ENCODE measurements around the gene THRSP. TPM values are rescaled to one million over a fixed set of nuclear protein-coding genes. Genes with fewer than 3 reads are reported as not detected.
A peak's percentile ranks its signal among the peaks of the same experiment; 100 is the strongest.
"Not testable (repeated sequence)": the region's sequence is repeated elsewhere in the genome, so short reads cannot be mapped to it uniquely, and the experiment has no call there.

THRSP gene
- total RNA-seq, 1 donor from 2014 or later: not detected

DNA sequence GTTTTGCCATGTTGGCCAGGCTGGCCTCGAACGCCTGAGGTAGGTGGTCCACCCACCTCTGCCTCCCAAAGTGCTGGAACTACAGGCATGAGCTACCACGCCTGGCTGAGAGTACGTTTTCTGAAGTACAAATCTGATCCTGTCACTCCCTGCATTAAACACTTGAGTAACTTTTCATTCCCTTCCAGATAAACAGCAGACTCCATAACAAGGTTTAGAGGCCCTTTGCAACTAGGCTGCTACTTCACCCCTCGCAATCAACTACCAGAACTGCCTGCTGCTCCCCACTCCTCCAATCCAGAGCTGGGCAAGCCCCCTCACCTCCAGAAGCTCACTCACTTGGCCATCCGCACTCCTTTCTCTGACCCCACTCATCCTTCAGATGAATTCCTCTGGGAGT lies 42.0 kb upstream of the THRSP start:
- peaks cover 2% of the 10 kb centered on the region for H3K27me3 Mint-ChIP-seq (ENCODE audit: low read depth)
- no peak overlapping the region for H3K4me3 Mint-ChIP-seq (ENCODE audit: unreplicated experiment)
- no peaks in the 10 kb centered on the region for H3K36me3 Mint-ChIP-seq (ENCODE audit: low read depth)
- H3K27ac Mint-ChIP-seq (ENCODE audit: unreplicated experiment): no peak overlapping the region
- no peaks in the 10 kb centered on the region for H3K9me3 Mint-ChIP-seq (ENCODE audit: low read depth)
- no peak for DNase-seq (ENCODE audit: low spot score)
- no peak for TF ChIP-seq CTCF (IDR thresholded peaks at IDR 0.05)
- peaks cover 16% of the 10 kb centered on the region for H3K4me1 Mint-ChIP-seq (ENCODE audit: low read depth)

DNA sequence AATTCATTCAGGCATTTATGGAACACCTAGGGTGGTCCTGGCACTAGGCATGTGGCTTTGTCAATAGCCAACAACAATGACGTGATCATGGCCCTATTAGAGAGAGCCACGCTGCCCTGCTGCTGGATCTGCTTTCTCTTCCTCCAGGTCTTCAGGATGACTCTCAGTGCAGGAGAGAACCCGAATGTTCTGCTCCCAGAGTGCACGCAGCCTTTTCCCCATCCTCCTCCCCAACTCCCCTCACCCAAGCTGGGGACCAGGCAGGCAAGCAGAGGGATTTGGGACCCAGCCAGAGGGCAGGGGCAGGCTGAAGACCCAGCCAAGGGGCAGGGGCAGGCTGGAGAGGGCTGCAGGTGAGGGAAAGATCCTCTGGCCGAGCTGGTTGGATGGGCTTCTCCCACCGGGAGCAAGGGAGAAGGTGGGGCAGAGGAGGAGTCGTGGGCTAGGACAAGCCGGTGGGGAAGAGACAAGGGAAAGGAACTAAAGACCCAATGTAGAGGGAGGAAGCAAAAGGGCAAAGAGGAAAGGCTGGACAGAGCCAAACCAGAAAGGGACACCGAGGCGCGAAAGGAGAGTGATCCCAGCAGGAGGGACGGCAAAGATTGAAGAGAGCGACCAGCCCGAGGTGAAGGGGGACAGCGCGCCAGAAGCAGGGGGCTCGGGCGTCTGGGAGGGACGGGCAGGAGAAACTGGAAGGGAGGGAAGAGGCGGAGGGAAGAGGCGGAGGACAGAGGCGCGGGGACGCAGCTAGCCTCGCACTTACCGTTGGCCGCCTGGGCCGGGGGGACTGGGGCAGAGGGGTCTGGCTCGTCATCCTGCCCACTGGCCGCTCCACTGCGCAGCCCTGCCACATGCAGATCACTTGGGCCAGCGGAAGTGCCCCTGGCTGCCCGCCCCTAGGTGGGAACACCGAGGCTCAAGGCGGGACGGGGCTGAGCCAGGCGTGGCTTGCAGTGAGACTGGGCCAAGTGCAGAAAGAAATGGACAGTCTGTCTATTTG lies 41.0 kb upstream of the THRSP start, which contains the start of gene KCTD14:
KCTD14 (minus strand) TSS at position 880 of the 1,000 bp plus-strand sequence; CDS start at position 853, 27 bp downstream.
- Mint-ChIP-seq H3K4me3 (ENCODE audit: unreplicated experiment) (peak within 1 kb of the TSS; percentile 62), H3K4me1 (ENCODE audit: low read depth) (peaks cover 16% of the 10 kb centered on the region), H3K9me3 (ENCODE audit: low read depth) (no peaks in the 10 kb centered on the region), H3K36me3 (ENCODE audit: low read depth) (no peaks in the 10 kb centered on the region), H3K27ac (ENCODE audit: unreplicated experiment) (no peak within 1 kb of the TSS), H3K27me3 (ENCODE audit: low read depth) (peaks cover 2% of the 10 kb centered on the region)
- no peak for DNase-seq (ENCODE audit: low spot score)
- TF ChIP-seq CTCF (IDR thresholded peaks at IDR 0.05): no peak

GRCh38 chr11:78023426-78023825 lies 40.2 kb upstream of the THRSP start:
- H3K27me3 Mint-ChIP-seq (ENCODE audit: low read depth): peaks cover 2% of the 10 kb centered on the region
- no peak for DNase-seq (ENCODE audit: low spot score)
- no peaks in the 10 kb centered on the region for H3K36me3 Mint-ChIP-seq (ENCODE audit: low read depth)
- no peaks in the 10 kb centered on the region for H3K9me3 Mint-ChIP-seq (ENCODE audit: low read depth)
- no peak for TF ChIP-seq CTCF (IDR thresholded peaks at IDR 0.05)
- peaks cover 16% of the 10 kb centered on the region for H3K4me1 Mint-ChIP-seq (ENCODE audit: low read depth)
- H3K27ac Mint-ChIP-seq (ENCODE audit: unreplicated experiment): no peak overlapping the region
- no peak overlapping the region for H3K4me3 Mint-ChIP-seq (ENCODE audit: unreplicated experiment)

DNA sequence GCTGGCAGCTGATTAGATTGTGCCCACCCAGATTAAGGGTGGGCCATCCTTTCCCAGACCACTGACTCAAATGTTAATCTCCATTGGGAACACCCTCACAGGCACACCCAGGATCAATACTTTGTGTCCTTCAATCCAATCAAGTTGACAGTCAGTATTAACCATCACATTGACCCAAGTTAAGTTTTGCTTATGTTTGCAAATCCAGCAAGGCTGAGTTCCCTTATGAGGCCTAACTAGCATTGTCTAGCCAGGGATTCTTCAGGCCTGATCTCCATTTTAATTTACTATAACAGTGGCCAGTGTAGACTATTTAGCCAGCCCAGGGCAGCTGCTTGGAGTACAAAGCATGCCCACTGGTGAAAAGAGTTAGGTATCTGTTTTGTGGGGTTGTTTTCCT lies 38.3 kb upstream of the THRSP start:
- Mint-ChIP-seq H3K9me3 (ENCODE audit: low read depth) (no peaks in the 10 kb centered on the region), H3K27me3 (ENCODE audit: low read depth) (peaks cover 2% of the 10 kb centered on the region), H3K36me3 (ENCODE audit: low read depth) (no peaks in the 10 kb centered on the region), H3K27ac (ENCODE audit: unreplicated experiment) (no peak overlapping the region), H3K4me3 (ENCODE audit: unreplicated experiment) (no peak overlapping the region), H3K4me1 (ENCODE audit: low read depth) (peaks cover 13% of the 10 kb centered on the region)
- DNase-seq (ENCODE audit: low spot score): no peak
- no peak for TF ChIP-seq CTCF (IDR thresholded peaks at IDR 0.05)

DNA sequence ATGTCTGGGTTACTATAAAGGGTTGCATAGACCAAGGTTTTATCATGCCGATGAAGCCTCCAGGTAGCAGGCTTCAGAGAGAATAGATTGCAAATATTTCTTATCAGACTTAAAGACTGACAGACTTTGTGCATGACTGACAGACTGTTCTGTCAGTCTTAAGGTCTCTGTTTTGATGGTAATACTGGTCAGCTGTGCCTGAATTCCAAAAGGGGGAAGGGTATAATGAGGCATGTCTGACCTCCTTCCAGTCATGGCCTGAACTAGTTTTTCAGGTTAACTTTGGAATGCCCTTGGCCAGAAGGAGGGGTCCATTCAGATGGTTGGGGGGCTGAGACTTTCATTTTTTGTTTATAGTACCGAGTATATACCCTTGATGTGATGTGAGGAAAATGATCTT lies 35.9 kb upstream of the THRSP start:
- peaks cover 17% of the 10 kb centered on the region for H3K4me1 Mint-ChIP-seq (ENCODE audit: low read depth)
- H3K27me3 Mint-ChIP-seq (ENCODE audit: low read depth): no peaks in the 10 kb centered on the region
- H3K4me3 Mint-ChIP-seq (ENCODE audit: unreplicated experiment): no peak overlapping the region
- H3K9me3 Mint-ChIP-seq (ENCODE audit: low read depth): no peaks in the 10 kb centered on the region
- no peaks in the 10 kb centered on the region for H3K36me3 Mint-ChIP-seq (ENCODE audit: low read depth)
- DNase-seq (ENCODE audit: low spot score): no peak
- H3K27ac Mint-ChIP-seq (ENCODE audit: unreplicated experiment): no peak overlapping the region
- no peak for TF ChIP-seq CTCF (IDR thresholded peaks at IDR 0.05)

DNA sequence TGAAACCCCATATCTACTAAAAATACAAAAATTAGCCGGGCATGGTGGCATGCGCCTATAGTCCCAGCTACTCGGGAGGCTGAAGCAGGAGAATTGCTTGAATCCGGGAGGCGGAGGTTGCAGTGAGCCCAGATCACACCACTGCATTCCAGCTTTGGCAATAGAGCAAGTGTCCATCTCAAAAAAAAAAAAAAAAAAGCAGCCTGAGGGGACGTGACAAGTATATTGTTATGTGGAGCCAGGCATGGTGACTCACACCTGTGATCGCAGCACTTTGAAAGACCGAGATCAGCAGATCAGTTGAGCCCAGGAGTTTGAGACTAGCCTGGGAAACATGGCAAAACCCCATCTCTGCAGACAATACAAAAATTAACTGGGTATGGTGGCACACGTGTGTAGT lies 35.2 kb upstream of the THRSP start:
- not testable (repeated sequence) for H3K36me3 Mint-ChIP-seq (ENCODE audit: low read depth); H3K27me3 Mint-ChIP-seq (ENCODE audit: low read depth); H3K4me3 Mint-ChIP-seq (ENCODE audit: unreplicated experiment); H3K27ac Mint-ChIP-seq (ENCODE audit: unreplicated experiment); H3K9me3 Mint-ChIP-seq (ENCODE audit: low read depth); DNase-seq (ENCODE audit: low spot score)
- peaks cover 15% of the 10 kb centered on the region for H3K4me1 Mint-ChIP-seq (ENCODE audit: low read depth)
